Lower leg skin (tissue), 4 donors: ENCODE measurements around the gene STAT3. TPM values are rescaled to one million over a fixed set of nuclear protein-coding genes. Genes with fewer than 3 reads are reported as not detected.
"Not testable (repeated sequence)": the region's sequence is repeated elsewhere in the genome, so short reads cannot be mapped to it uniquely, and the experiment has no call there.

Experiments
- DNase-seq, 2 donors: peaks; one replicate each; pipeline ENCODE4 v3.0.0-alpha.2; 2019; ENCODE audit warnings: low spot score in 2 of 2
- H3K4me3 ChIP-seq: fragments of 200-600 bp; sonication (generic); 2 replicates; pipeline ENCODE4 v1.5.1; 2017; ENCODE audit warnings: mild to moderate bottlenecking, low read depth; ENCODE audit not compliant: poor library complexity, severe bottlenecking
- POLR2A ChIP-seq, 2 donors: fragments of 450-650 bp; IDR thresholded peaks; one replicate each; pipeline ENCODE4 v1.6.1; 2016 to 2017; ENCODE audit warnings: antibody characterized with exemption in 2 of 2, mild to moderate bottlenecking in 1 of 2, moderate library complexity in 1 of 2
- WGBS, 2 donors: methylation state at CpG; one replicate each; pipeline ENCODE4 v1.1.5; 2018; 5-methylcytosine and 5-hydroxymethylcytosine counted together
- intact Hi-C: fragments of 100-400 bp; cut with DNase I; formaldehyde crosslinking; loops from one replicate; pipeline ENCODE4 v1.15.0; 2023; ENCODE audit warnings: low total_unique reads
- total RNA-seq, 4 donors: library from RNA; depleted of rRNA; stranded (reverse); fragments of >200 nt; gene quantifications; one replicate each; pipeline ENCODE4 v1.1.0, GENCODE V29; 2016
- TF ChIP-seq, protein P1 (sequence below), 3 donors: fragments of 450-650 bp; IDR thresholded peaks; one replicate each; pipeline ENCODE4 v1.5.1; 2016; ENCODE audit warnings: antibody characterized with exemption in 3 of 3, mild to moderate bottlenecking in 3 of 3, moderate library complexity in 2 of 3

Gene STAT3
- total RNA-seq, 4 donors from 2014 or later = 109 to 149 (median 124) TPM

DNA sequence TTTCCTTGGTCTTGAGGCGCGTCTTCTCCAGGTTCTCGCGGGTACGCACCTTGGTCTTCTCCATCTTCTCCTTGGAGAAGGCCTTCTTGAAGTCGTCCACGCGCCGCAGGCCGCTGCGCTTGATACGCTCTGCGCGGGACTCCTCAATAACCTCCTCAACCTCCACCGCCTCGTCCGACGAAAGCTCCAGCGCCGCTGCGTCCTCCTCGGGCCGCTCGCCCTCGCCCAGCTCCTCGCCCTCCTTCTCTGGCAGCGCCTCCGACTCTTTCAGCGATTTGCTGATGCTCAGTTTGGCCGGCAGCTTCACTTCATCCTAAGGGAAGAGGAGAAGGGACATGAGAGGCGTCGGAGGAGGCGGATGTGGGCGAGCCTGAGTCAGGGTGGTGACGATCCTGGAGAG is 16.8 kb upstream of the STAT3 start:
- no peak for DNase-seq
- TF ChIP-seq, protein P1, sequence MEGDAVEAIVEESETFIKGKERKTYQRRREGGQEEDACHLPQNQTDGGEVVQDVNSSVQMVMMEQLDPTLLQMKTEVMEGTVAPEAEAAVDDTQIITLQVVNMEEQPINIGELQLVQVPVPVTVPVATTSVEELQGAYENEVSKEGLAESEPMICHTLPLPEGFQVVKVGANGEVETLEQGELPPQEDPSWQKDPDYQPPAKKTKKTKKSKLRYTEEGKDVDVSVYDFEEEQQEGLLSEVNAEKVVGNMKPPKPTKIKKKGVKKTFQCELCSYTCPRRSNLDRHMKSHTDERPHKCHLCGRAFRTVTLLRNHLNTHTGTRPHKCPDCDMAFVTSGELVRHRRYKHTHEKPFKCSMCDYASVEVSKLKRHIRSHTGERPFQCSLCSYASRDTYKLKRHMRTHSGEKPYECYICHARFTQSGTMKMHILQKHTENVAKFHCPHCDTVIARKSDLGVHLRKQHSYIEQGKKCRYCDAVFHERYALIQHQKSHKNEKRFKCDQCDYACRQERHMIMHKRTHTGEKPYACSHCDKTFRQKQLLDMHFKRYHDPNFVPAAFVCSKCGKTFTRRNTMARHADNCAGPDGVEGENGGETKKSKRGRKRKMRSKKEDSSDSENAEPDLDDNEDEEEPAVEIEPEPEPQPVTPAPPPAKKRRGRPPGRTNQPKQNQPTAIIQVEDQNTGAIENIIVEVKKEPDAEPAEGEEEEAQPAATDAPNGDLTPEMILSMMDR (IDR thresholded peaks at IDR 0.05) = no peak
- no peak for TF ChIP-seq POLR2A (IDR thresholded peaks at IDR 0.05)
- H3K4me3 ChIP-seq = no peak overlapping the region
- 92 to 93% methylated on average over 35 of the region's 35 CpGs for WGBS, 2 donors
- intact Hi-C loops = no loop called here

DNA sequence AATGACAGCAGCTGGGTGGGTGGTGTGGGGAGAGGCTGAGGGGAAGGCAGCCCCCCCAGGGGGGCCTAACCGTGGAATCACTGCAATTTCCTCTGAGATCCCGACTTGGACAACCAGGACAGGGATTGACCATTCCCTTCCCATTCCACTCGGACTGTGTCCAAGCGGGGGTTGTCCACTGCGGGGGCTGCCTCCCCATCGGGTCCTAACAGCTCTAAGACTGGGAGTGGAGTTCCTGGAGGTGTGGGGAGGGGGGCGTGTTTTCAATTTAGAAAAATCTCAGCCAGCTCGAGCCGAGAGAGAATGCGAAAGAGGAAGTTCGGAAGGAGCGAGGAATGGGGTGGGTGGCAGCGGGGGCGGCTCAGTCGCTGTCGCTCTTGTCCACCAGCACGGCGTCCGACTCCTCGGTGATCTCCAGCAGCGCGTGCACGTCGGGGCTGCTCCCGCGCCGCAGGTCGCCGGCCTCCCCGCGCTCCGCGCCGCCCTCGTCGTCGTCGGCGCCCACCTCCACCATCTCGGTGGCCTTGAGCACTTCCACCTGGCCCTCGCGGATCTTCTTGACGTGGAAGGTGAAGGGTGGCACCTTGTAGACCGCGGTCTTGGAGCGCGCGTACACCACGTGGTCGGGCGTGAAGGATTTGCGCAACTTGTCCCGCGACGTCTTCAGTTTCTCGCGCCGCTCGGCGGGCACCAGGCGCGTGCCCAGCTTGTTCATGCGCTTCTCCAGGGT is 16.2 kb upstream of the STAT3 start:
- no peak overlapping the region for H3K4me3 ChIP-seq
- intact Hi-C loops = loop anchor here (5.0 kb wide), 1 partner anchor 82 kb away; no protein-coding TSS in a partner anchor
- WGBS, 2 donors = 86 to 89% methylated on average over 59 to 63 of the region's 63 CpGs
- TF ChIP-seq, protein P1 (IDR thresholded peaks at IDR 0.05) = no peak
- no peak for TF ChIP-seq POLR2A (IDR thresholded peaks at IDR 0.05)
- DNase-seq = no peak

DNA sequence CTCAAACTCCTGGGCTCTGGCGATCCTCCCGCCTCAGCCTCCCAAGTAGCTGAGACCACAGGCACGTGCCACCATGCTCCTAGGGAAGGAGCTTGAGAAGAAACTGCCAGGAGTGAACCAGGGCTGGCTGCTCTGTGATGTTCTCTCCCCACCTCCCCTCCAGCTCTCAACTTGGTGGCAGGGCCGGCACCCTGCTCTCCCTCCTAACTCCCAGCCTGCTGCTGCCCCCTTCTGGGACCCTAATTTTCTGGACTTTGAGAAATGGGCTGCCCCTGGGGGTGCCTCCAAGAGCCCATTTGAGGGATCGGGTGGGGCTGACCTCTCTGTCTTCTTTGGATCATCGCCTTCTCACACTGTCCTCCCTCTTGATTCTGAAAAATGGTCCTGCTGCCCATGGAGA is 14.9 kb upstream of the STAT3 start:
- WGBS, 2 donors = 79 to 83% methylated on average over 6 of the region's 6 CpGs
- intact Hi-C loops = loop anchor here (5.0 kb wide), 1 partner anchor 81 kb away; no protein-coding TSS in a partner anchor
- TF ChIP-seq, protein P1 (IDR thresholded peaks at IDR 0.05) = no peak
- TF ChIP-seq POLR2A (IDR thresholded peaks at IDR 0.05) = no peak
- H3K4me3 ChIP-seq = no peak overlapping the region
- DNase-seq = no peak

DNA sequence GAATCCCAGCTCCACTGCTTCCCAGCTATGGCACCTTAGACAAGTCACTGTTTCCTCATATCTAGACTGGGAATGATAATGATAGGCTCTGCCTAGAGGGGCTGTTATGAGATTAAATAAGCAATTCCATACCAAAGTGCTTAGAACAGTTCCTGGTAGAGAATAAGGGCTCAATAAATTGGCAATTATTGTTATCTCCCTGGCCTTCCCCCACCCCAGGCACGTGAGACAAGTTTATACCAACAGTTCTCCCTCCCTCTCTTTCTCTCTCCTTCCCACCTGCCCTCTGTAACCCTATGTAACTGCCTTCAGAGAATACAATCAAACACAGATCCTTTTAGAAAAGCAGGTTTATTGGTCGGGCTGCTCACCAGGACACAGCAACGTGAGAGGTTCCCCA is 13.9 kb upstream of the STAT3 start:
- intact Hi-C loops = loop anchor here (5.0 kb wide), 1 partner anchor 80 kb away; no protein-coding TSS in a partner anchor
- TF ChIP-seq, protein P1 (IDR thresholded peaks at IDR 0.05) = no peak
- no peak for TF ChIP-seq POLR2A (IDR thresholded peaks at IDR 0.05)
- no peak for DNase-seq
- 43 to 44% methylated on average over 3 of the region's 3 CpGs for WGBS, 2 donors
- H3K4me3 ChIP-seq = no peak overlapping the region

DNA sequence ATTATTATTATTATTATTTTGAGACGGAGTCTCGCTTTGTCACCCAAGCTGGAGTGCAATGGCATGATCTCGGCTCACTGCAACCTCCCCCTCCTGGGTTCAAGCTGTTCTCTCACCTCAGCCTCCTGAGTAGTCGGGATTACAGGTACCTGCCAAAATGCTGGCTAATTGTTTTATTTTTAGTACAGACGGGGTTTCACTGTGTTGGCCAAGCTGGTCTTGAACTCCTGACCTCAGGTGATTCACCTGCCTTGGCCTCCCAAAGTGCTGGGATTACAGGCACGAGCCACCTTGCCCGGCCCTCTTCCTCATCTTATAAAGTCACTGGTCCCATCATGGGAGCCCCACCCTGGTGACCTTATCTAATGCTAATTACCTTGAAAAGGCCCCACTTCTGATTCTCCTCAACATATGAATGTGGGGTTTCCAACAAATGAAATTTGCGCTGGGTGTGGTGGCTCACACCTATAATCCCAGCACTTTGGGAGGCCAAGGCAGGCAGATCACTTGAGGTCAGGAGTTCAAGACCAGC is 12.7 kb upstream of the STAT3 start:
- WGBS, 2 donors = 61 to 67% methylated on average over 8 of the region's 8 CpGs
- not testable (repeated sequence) for H3K4me3 ChIP-seq, DNase-seq
- intact Hi-C loops = loop anchor here (5.0 kb wide), 1 partner anchor 79 kb away; no protein-coding TSS in a partner anchor

DNA sequence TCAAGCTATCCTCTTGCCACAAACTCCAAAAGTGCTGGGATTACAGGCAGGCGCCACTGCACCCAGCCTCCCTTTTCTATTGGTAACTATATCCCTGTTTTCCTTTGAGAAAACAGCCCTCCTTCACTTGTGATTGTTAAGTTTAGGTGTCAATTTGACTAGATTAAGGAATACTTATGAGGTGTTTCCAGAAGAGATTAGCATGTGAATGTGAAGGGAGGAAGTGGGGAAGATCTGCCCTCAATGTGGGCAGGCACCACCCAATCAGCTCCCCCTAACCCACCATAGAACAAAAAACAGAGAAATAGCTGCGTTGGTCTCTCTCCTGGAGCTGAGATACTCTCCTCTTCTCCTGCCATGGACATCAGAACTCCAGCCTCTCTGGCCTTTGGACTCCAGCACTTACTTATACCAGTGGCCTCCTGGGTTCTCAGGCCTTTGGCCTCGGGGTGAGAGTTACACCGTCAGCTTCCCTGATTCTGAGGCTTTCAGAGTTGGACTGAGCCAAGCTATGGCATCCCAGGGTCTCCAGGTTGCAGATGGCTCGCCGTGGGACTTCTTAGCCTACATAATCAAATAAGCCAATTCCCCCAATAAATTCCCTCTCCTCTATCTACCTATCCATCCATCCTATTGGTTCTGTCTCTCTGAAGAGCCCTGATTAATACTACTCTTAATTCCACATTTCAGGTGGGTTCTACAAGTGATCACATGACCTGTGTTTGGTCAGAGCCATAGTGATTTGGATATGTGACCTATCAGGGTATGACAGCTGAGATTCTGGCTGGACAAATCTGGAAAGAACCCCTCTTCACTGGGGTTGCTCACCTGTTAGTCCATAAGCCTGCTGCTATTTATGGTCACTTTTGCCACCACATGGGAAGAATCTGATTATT is 12.0 kb upstream of the STAT3 start:
- TF ChIP-seq POLR2A (IDR thresholded peaks at IDR 0.05) = no peak
- TF ChIP-seq, protein P1 (IDR thresholded peaks at IDR 0.05) = no peak
- no peak overlapping the region for H3K4me3 ChIP-seq
- intact Hi-C loops = loop anchor here (5.0 kb wide), 1 partner anchor 78 kb away; no protein-coding TSS in a partner anchor
- 85 to 86% methylated on average over 6 of the region's 6 CpGs for WGBS, 2 donors
- no peak for DNase-seq
